Measurements from ENCODE around the gene WIF1.

Gene WIF1

DNA sequence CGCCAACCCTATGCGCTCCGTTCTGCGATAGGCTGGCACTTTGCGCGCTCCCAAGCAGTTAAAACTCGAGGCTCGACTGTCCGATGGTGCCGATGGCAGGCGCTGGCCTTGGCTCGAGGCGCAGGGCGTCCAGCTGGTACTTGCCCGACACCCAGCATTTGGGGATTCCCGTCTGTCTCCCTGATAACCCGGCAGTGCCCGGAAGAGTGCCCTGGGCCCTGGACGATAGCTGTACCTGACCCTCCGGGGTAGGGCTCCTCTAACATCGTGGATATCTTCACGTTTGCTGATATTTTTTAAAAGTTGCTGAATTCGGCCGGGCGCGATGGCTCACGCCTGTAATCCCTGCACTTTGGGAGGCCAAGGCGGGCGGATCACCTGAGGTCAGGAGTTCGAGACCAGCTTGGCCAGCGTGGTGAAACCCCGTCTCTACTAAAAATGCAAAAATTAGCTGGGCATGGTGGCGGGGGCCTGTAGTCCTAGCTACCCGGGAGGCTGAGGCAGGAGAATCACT lies 908 bp upstream of the WIF1 start:
- DNase-seq: no peak

GRCh38 chr12:65119063-65119462 lies 2.0 kb downstream of the WIF1 start:
- no peak for DNase-seq

GRCh38 chr12:65113621-65114035 lies 7.5 kb downstream of the WIF1 start:
- no peak for DNase-seq

DNA sequence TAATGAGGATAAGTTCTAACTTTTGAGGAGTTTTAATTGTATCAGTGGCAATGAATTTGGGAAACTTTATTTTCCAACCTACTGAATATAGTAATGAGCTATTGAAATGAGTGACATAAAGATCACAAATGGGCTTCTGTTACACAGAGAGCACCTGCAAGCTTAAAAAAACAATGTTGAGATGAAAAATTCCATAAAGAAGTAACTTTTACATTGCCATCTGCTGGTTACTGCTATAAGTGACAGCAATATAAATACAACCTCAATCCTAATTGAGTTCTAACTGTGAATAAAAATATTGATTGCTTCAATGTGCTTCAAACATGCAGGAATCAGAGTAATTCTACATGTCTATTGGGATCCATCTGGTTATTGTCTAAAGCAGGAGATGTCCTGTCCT lies 14.2 kb downstream of the WIF1 start:
- DNase-seq: no peak

GRCh38 chr12:65100140-65100539 lies 21.0 kb downstream of the WIF1 start:
- DNase-seq: no peak

DNA sequence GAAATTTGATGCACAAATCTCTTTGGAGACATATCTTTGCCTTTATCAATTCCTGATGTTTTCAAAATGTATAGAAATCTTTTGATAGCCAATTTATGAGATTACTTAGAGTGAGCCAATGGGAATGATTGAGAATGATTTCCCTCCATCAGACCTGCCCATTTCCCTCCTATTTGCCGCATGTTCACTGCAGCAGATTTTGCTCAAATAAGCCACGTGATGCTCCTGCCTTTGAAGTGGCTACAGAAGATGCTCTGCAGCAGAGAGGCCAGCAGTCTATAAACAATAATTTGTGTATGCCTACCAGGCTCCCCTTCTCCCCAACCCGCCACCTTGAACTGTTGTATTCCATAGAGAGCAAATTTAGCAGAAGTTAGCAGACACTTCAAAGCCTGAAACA lies 21.9 kb downstream of the WIF1 start:
- DNase-seq: no peak

DNA sequence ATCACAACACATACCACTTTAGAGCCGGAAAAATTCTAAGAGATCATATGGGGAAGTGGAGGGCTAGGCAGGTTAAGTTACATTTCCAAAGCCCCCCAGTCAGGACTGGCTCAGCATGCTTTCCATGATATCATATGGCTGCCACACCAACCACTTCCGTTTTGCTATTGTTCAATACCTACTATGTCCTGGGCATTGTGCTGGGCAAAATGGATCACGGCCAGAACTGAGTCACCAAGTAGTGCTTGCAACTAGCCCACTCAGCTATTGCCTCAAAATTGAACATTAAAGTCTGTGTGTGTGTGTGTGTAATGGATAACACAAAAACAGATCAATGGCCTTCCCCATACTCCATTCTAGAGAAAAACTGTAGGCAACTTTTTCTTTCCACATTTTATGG lies 22.7 kb downstream of the WIF1 start:
- no peak for DNase-seq

GRCh38 chr12:65094722-65095121 lies 26.4 kb downstream of the WIF1 start:
- no peak for DNase-seq

- no peak for DNase-seq
Observed at GRCh38 chr12:65093606-65094005, 27.5 kb downstream of the WIF1 start.

- no peak for DNase-seq
Observed at GRCh38 chr12:65090461-65090860, 30.6 kb downstream of the WIF1 start.

GRCh38 chr12:65086236-65086635 lies 34.9 kb downstream of the WIF1 start:
- no peak for DNase-seq

DNA sequence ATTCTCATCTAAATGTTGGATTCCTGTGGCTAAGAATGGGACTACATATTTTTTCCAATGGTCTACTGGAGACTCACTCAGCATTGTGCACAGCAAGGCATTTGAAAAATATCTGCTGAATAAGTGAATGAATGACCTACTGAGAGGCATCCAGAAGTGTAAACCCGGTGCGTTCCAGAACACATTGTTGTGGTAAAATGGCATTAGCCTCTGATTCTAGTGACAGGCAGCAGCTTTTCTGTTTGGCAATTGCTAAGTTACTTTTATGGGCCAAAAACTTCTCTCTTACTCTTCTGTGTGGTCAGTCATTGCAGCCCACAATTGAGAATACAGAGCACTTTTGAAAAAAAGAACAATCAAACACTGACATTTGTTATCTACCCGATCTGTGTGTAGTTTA lies 36.5 kb downstream of the WIF1 start:
- DNase-seq: no peak

GRCh38 chr12:65083581-65083980 lies 37.5 kb downstream of the WIF1 start:
- no peak for DNase-seq

- DNase-seq: no peak
Observed at GRCh38 chr12:65082406-65082805, 38.7 kb downstream of the WIF1 start.

GRCh38 chr12:65081496-65081895 lies 39.6 kb downstream of the WIF1 start:
- no peak for DNase-seq

- DNase-seq: no peak
Observed at GRCh38 chr12:65074932-65075331, 46.2 kb downstream of the WIF1 start.

- DNase-seq: no peak
Observed at GRCh38 chr12:65069336-65069735, 51.8 kb downstream of the WIF1 start.

GRCh38 chr12:65067383-65067782 lies 53.7 kb downstream of the WIF1 start:
- DNase-seq: no peak

- DNase-seq: no peak
Observed at GRCh38 chr12:65055859-65056258, 65.2 kb downstream of the WIF1 start.

DNA sequence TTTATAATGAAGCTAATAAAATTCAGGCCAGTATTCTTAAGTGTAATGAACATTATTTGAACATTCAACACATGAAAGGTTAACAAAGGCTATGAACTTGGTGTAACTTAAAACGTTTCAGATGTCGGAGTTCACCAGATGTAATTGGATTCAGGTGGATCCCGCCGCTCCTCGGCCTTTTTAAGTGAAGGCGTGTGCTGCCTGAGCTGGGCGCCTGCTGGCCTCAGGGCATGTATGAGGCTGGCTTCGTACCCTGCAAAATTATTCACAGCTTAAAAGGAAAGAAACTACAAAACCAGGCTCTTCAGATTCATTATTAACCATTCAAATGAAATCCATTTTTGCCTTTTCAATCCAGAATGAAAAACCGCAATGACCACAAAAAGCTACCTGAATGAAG lies 69.9 kb downstream of the WIF1 start:
- DNase-seq: no peak

GRCh38 chr12:65045269-65045668 lies 75.8 kb downstream of the WIF1 start:
- no peak for DNase-seq

- DNase-seq: no peak
Observed at GRCh38 chr12:65039301-65039700, 81.8 kb downstream of the WIF1 start.

DNA sequence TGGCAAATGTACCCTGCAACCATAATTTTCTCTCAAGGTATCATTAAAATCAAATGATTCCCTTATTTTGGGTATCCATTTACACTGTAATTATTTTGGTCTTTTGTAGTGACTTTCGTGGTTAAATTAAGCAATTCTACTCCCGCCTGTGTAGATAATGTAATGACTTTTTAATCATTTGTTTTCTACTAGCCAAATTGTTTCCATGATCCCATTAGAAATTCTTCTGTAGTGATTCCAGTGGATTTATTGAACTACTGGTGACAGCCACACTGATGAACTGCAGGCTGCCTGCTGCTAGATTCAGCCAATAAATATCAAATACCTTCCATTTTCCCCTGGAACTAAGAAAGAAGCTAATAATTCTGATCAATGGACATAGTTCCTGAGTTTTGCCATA lies 96.0 kb downstream of the WIF1 start:
- DNase-seq: no peak

- DNase-seq: no peak
Observed at GRCh38 chr12:65023485-65023884, 97.6 kb downstream of the WIF1 start.

GRCh38 chr12:65022960-65023359 lies 98.1 kb downstream of the WIF1 start:
- DNase-seq: no peak

DNA sequence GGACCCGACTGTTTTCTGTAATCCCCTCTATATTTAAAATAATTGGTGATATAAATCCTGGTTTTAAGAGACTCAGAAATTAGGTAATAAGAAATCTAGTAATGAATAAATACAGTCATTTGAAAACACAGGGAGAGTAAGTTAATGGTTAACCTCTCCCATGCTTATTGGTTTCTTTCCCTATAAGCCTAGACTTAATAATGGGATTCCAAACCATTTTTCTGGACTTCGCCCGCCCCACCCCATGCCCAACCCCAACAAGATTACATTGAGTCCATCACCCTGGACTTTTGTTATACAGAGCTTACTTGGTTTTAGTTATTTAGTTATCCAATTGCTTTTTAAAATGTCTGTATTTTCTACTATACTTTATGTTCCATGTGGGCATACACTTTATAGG lies 98.7 kb downstream of the WIF1 start:
- DNase-seq: no peak

Data from cortex of kidney (tissue), 1 donor.